Endothelial cell of umbilical vein (primary cell): ENCODE data around the gene EMX1. TPM values are rescaled to one million over a fixed set of nuclear protein-coding genes. Genes with fewer than 3 reads are reported as not detected.

Source experiments
- BruUV-seq: library from RNA; stranded (reverse); fragments of 400-500 nt; replicated peaks from 2 replicates; lab custom pipeline; 2021; lab: Mats Ljungman, UMichigan
- CTCF ChIA-PET: fragments of 300-600, 350-600 bp; sonication (Branson Sonifier 250); formaldehyde crosslinking; loops from one replicate; lab custom pipeline; 2021; ENCODE audit warnings: antibody characterized with exemption, inconsistent platforms; lab: Charles Lee
- POLR2A ChIA-PET: fragments of 300-600, 350-600 bp; sonication (Branson Sonifier 250); formaldehyde crosslinking; loops from one replicate; lab custom pipeline; 2021; ENCODE audit warnings: antibody characterized with exemption, inconsistent platforms; lab: Charles Lee
- DNase-seq: peaks from one replicate; pipeline ENCODE4 v3.0.0-alpha.2; 2011; ENCODE audit warnings: low read depth, low spot score
- FAIRE-seq: peaks from 2 replicates; lab custom pipeline; 2011; peaks lifted over from hg19 to GRCh38; lab: Jason Lieb, UNC
- H2AFZ ChIP-seq: 2 replicates; pipeline ENCODE4 v1.6.0; 2012; ENCODE audit warnings: low read depth, low read length, control low read depth, inconsistent platforms
- H3K27ac ChIP-seq: 2 replicates; pipeline ENCODE4 v1.5.1; 2011; ENCODE audit warnings: low read depth, mild to moderate bottlenecking, control low read depth, low read length, moderate library complexity; ENCODE audit not compliant: insufficient read depth
- H3K27me3 ChIP-seq, 2 experiments: 2 replicates each; pipeline versions ENCODE4 v1.6.0 to v1.6.1; 2011; ENCODE audit warnings: low read length in 2 of 2, mixed read lengths in 1 of 2; ENCODE audit not compliant: control insufficient read depth in 2 of 2, insufficient read depth in 2 of 2
- H3K36me3 ChIP-seq, 2 experiments: 2 replicates in 1 of 2; 3 replicates in 1 of 2; pipeline ENCODE4 v1.5.1; 2011; ENCODE audit warnings: low read length in 2 of 2, mild to moderate bottlenecking in 1 of 2, moderate library complexity in 1 of 2; ENCODE audit not compliant: control insufficient read depth in 2 of 2, insufficient read depth in 2 of 2; ENCODE audit errors: extremely low read depth in 1 of 2
- H3K4me1 ChIP-seq: 3 replicates; pipeline ENCODE4 v1.5.1; 2011; ENCODE audit warnings: mild to moderate bottlenecking, low read length; ENCODE audit not compliant: control insufficient read depth, insufficient read depth; ENCODE audit errors: extremely low read depth
- H3K4me2 ChIP-seq: 2 replicates; pipeline ENCODE4 v1.6.1; 2011; ENCODE audit warnings: low read length, control low read depth, mixed read lengths; ENCODE audit not compliant: insufficient read depth
- H3K4me3 ChIP-seq, 3 experiments: fragments of 200-600 bp in 1 of 3; sonication (generic), shearing (Covaris generic) in 1 of 3; replicated peaks in 1 of 3; 2 replicates each; pipeline ENCODE4 v1.5.1; 2011 to 2016; ENCODE audit warnings: control low read depth in 3 of 3, low read length in 3 of 3, mild to moderate bottlenecking in 2 of 3, inconsistent platforms in 1 of 3, low read depth in 1 of 3, moderate library complexity in 1 of 3; ENCODE audit not compliant: insufficient read depth in 1 of 3
- H3K79me2 ChIP-seq: 2 replicates; pipeline ENCODE4 v1.6.0; 2012; ENCODE audit warnings: low read length, inconsistent platforms; ENCODE audit not compliant: control insufficient read depth, insufficient read depth
- H3K9ac ChIP-seq: replicated peaks from 2 replicates; pipeline ENCODE3; 2011; ENCODE audit warnings: low read length, control low read depth; ENCODE audit not compliant: insufficient read depth; ENCODE audit errors: extremely low read depth
- H3K9me1 ChIP-seq: replicated peaks from 3 replicates; pipeline ENCODE4 v1.6.0; 2011; ENCODE audit warnings: mild to moderate bottlenecking, low read length; ENCODE audit not compliant: control insufficient read depth, insufficient read depth; ENCODE audit errors: extremely low read depth
- H3K9me3 ChIP-seq: replicated peaks from 2 replicates; pipeline ENCODE4 v1.5.1; 2012; ENCODE audit warnings: low read length, inconsistent platforms; ENCODE audit not compliant: control insufficient read depth, insufficient read depth
- H4K20me1 ChIP-seq: replicated peaks from 2 replicates; pipeline ENCODE3; 2011; ENCODE audit warnings: mild to moderate bottlenecking, low read length; ENCODE audit not compliant: control insufficient read depth, insufficient read depth; ENCODE audit errors: extremely low read depth
- CTCF ChIP-seq, 2 donors: IDR thresholded peaks; 1 replicate in 1 of 2; 2 replicates in 1 of 2; pipeline ENCODE4 v1.5.1; 2011; ENCODE audit warnings: low read length in 2 of 2, mild to moderate bottlenecking in 2 of 2, moderate library complexity in 2 of 2, control low read depth in 1 of 2, inconsistent platforms in 1 of 2, low read depth in 1 of 2; ENCODE audit not compliant: insufficient read depth in 1 of 2; ENCODE audit errors: extremely low read depth in 1 of 2
- EZH2 ChIP-seq: IDR thresholded peaks from 2 replicates; pipeline ENCODE4 v1.6.1; 2012; ENCODE audit warnings: borderline replicate concordance, low read depth, mild to moderate bottlenecking, moderate library complexity, low read length, inconsistent platforms; ENCODE audit not compliant: severe bottlenecking
- FOS ChIP-seq: IDR thresholded peaks from 2 replicates; pipeline ENCODE4 v1.6.1; 2011; ENCODE audit warnings: mild to moderate bottlenecking, low read length, moderate library complexity, borderline replicate concordance; ENCODE audit not compliant: insufficient read depth
- GATA2 ChIP-seq: IDR thresholded peaks from 2 replicates; pipeline ENCODE4 v1.7.0; 2011; ENCODE audit warnings: low read depth, mild to moderate bottlenecking, moderate library complexity, mixed read lengths, low read length; ENCODE audit not compliant: insufficient read length, insufficient read depth
- JUN ChIP-seq: IDR thresholded peaks from 2 replicates; pipeline ENCODE4 v1.6.1; 2011; ENCODE audit warnings: borderline replicate concordance, low read depth; ENCODE audit not compliant: insufficient read length, insufficient read depth
- MAX ChIP-seq: IDR thresholded peaks from 2 replicates; pipeline ENCODE4 v1.6.1; 2011; ENCODE audit not compliant: insufficient read depth, insufficient read length
- MYC ChIP-seq: IDR thresholded peaks from one replicate; pipeline ENCODE4 v1.6.1; 2011; ENCODE audit warnings: mild to moderate bottlenecking, low read depth, low read length
- POLR2A ChIP-seq: IDR thresholded peaks from 2 replicates; pipeline ENCODE4 v1.6.1; 2012; ENCODE audit warnings: low read depth, mild to moderate bottlenecking, control low read depth, low read length
- POLR2AphosphoS5 ChIP-seq: IDR thresholded peaks from 2 replicates; pipeline ENCODE4 v1.6.1; 2012; ENCODE audit warnings: low read depth, mild to moderate bottlenecking, control low read depth, low read length, moderate library complexity; ENCODE audit not compliant: insufficient read depth
- dilution Hi-C: fragments of 300-500 bp; cut with MboI; formaldehyde crosslinking; loops from one replicate; pipeline ENCODE4 v1.15.0; 2019; ENCODE audit warnings: low sequenced_read_pairs; ENCODE audit not compliant: extremely low pct_ligation_motif_present
- intact Hi-C: fragments of 100-400 bp; cut with micrococcal nuclease; formaldehyde crosslinking; loops from one replicate; pipeline ENCODE4 v1.10.0; 2022
- polyA plus RNA-seq, 4 experiments: library from polyadenylated mRNA; depleted of rRNA in 3 of 4; stranded (reverse) in 3 of 4; unstranded in 1 of 4; fragments of >200 nt; gene quantifications; 2 replicates each; pipeline versions ENCODE4 v1.2.1 to v1.2.3, GENCODE V29; 2011 to 2012; ENCODE audit warnings: missing spikeins in 1 of 4
- total RNA-seq: library from RNA; stranded (reverse); gene quantifications from 2 replicates; pipeline ENCODE4 v1.2.3, GENCODE V29; 2021

The EMX1 gene
- total and polyA plus RNA-seq, 2 donors (not counting 3 experiments of a cell fraction or from before 2014, with no cell fraction given), result not detected

- no peak for FAIRE-seq
- POLR2A ChIA-PET, result no interaction called here
- intact Hi-C loops, result loop anchor here (1.0 kb wide), 1 partner anchor 42 kb away; no protein-coding TSS in a partner anchor
- Histone ChIP-seq H3K79me2 (no peaks in the 10 kb centered on the region), H4K20me1 (no peaks in the 10 kb centered on the region), H3K27ac (no peak overlapping the region), H2AFZ (no peak overlapping the region), H3K4me2 (no peak overlapping the region), H3K4me1 (no peaks in the 10 kb centered on the region), H3K36me3 (no peaks in the 10 kb centered on the region), H3K9ac (no peak overlapping the region), H3K27me3 (peaks cover 0 to 14% of the 10 kb centered on the region in 2 experiments), H3K4me3 (no peak overlapping the region), H3K9me3 (no peaks in the 10 kb centered on the region), H3K9me1 (no peaks in the 10 kb centered on the region)
- no TSS peak for BruUV-seq
- TF ChIP-seq MYC (no peak), CTCF (IDR thresholded peaks at IDR 0.05; ENCODE audit: extremely low read depth in 1 of 2, insufficient read depth in 1 of 2, low read depth in 1 of 2, low read length in 2 of 2) (no peak), FOS (no peak), POLR2AphosphoS5 (no peak), JUN (no peak), POLR2A (no peak), EZH2 (no peak), MAX (no peak), GATA2 (no peak)
- CTCF ChIA-PET, result interaction anchor here (0.8 to 1.2 kb wide), 3 partner anchors 9 to 42 kb away, joined by 5 to 9 read pairs (median 6); no protein-coding TSS in a partner anchor
- DNase-seq, result no peak
- dilution Hi-C loops, result no loop called here
Observed at GRCh38 chr2:72935611-72935957, 18.3 kb downstream of the EMX1 start.
